ENCODE results near the gene UBASH3A. TPM values are rescaled to one million over a fixed set of nuclear protein-coding genes. Genes with fewer than 3 reads are reported as not detected.

The UBASH3A gene
- total RNA-seq, 1 experiment from 2014 or later, result not detected

GRCh38 chr21:42374864-42375499, 28.7 kb upstream of the UBASH3A start:
- Mint-ChIP-seq H3K27ac (ENCODE audit: low read depth, unreplicated experiment) (no peak overlapping the region), H3K27me3 (ENCODE audit: insufficient read depth, unreplicated experiment) (peaks cover 34% of the 10 kb centered on the region), H3K9me3 (ENCODE audit: unreplicated experiment) (no peaks in the 10 kb centered on the region), H3K36me3 (ENCODE audit: insufficient read depth, unreplicated experiment) (no peaks in the 10 kb centered on the region), H3K4me3 (ENCODE audit: unreplicated experiment) (no peak overlapping the region), H3K4me1 (ENCODE audit: insufficient read depth, unreplicated experiment) (no peaks in the 10 kb centered on the region)
- intact Hi-C loops (cut with micrococcal nuclease), result no loop called here
- BruUV-seq (replicated peaks), result no TSS peak
- no peak for DNase-seq (ENCODE audit: unreplicated experiment)
- CTCF ChIA-PET, result interaction anchor here (1.8 kb wide), 1 partner anchor 66 kb away, joined by 3 read pairs; no protein-coding TSS in a partner anchor
- TF ChIP-seq CTCF (IDR thresholded peaks at IDR 0.05; ENCODE audit: unreplicated experiment), result no peak
- POLR2A ChIA-PET, result no interaction called here

- H3K4me1 Mint-ChIP-seq (ENCODE audit: insufficient read depth, unreplicated experiment), result no peaks in the 10 kb centered on the region
- H3K36me3 Mint-ChIP-seq (ENCODE audit: insufficient read depth, unreplicated experiment), result no peaks in the 10 kb centered on the region
- BruUV-seq (replicated peaks), result no TSS peak
- CTCF ChIA-PET, result interaction anchor here (1.8 kb wide), 1 partner anchor 66 kb away, joined by 3 read pairs; no protein-coding TSS in a partner anchor
- no peak for TF ChIP-seq CTCF (IDR thresholded peaks at IDR 0.05; ENCODE audit: unreplicated experiment)
- POLR2A ChIA-PET, result no interaction called here
- intact Hi-C loops (cut with micrococcal nuclease), result no loop called here
- H3K27ac Mint-ChIP-seq (ENCODE audit: low read depth, unreplicated experiment), result no peak overlapping the region
- H3K27me3 Mint-ChIP-seq (ENCODE audit: insufficient read depth, unreplicated experiment), result peaks cover 31% of the 10 kb centered on the region
- DNase-seq (ENCODE audit: unreplicated experiment), result no peak
- H3K4me3 Mint-ChIP-seq (ENCODE audit: unreplicated experiment), result no peak overlapping the region
- no peaks in the 10 kb centered on the region for H3K9me3 Mint-ChIP-seq (ENCODE audit: unreplicated experiment)
Measured at GRCh38 chr21:42375506-42375905, 28.2 kb upstream of the UBASH3A start.

DNA sequence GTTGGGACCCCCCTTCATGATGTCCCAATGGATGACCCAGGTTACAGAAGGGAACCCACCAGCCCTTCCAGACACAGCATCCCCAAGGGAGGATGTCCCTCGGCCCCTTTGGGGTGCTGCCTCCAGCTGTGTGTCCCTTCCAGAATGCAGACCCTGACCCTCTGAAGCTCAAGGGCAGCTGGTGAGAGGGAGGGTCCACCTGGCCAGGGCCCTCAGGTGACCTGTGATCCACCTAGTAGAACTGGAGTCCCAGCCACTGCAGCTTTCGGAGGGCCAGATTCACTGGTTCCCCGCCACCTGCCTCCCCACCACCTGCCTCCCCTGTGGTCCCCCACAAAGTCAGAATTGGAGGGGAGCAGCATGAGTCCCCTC, 27.8 kb upstream of the UBASH3A start:
- no peak overlapping the region for H3K4me3 Mint-ChIP-seq (ENCODE audit: unreplicated experiment)
- H3K27me3 Mint-ChIP-seq (ENCODE audit: insufficient read depth, unreplicated experiment), result peaks cover 27% of the 10 kb centered on the region
- no peaks in the 10 kb centered on the region for H3K36me3 Mint-ChIP-seq (ENCODE audit: insufficient read depth, unreplicated experiment)
- intact Hi-C loops (cut with micrococcal nuclease), result no loop called here
- ChIA-PET CTCF (no interaction called here), POLR2A (no interaction called here)
- no peaks in the 10 kb centered on the region for H3K9me3 Mint-ChIP-seq (ENCODE audit: unreplicated experiment)
- H3K27ac Mint-ChIP-seq (ENCODE audit: low read depth, unreplicated experiment), result no peak overlapping the region
- TF ChIP-seq CTCF (IDR thresholded peaks at IDR 0.05; ENCODE audit: unreplicated experiment), result no peak
- no TSS peak for BruUV-seq (replicated peaks)
- H3K4me1 Mint-ChIP-seq (ENCODE audit: insufficient read depth, unreplicated experiment), result no peaks in the 10 kb centered on the region
- DNase-seq (ENCODE audit: unreplicated experiment), result no peak

- no peak overlapping the region for H3K4me3 Mint-ChIP-seq (ENCODE audit: unreplicated experiment)
- intact Hi-C loops (cut with micrococcal nuclease), result no loop called here
- no peak overlapping the region for H3K27ac Mint-ChIP-seq (ENCODE audit: low read depth, unreplicated experiment)
Measured at GRCh38 chr21:42376338-42376982, 27.2 kb upstream of the UBASH3A start.

More at GRCh38 chr21:42376338-42376982, 27.2 kb upstream of the UBASH3A start:
- POLR2A ChIA-PET, result no interaction called here
- Mint-ChIP-seq H3K36me3 (ENCODE audit: insufficient read depth, unreplicated experiment) (no peaks in the 10 kb centered on the region), H3K27me3 (ENCODE audit: insufficient read depth, unreplicated experiment) (peaks cover 22% of the 10 kb centered on the region), H3K9me3 (ENCODE audit: unreplicated experiment) (no peaks in the 10 kb centered on the region), H3K4me1 (ENCODE audit: insufficient read depth, unreplicated experiment) (no peaks in the 10 kb centered on the region)
- no peak for TF ChIP-seq CTCF (IDR thresholded peaks at IDR 0.05; ENCODE audit: unreplicated experiment)
- no peak for DNase-seq (ENCODE audit: unreplicated experiment)
- CTCF ChIA-PET, result no interaction called here
- BruUV-seq (replicated peaks), result no TSS peak

Measured in MCF 10A (cell line).